Ovary (tissue), 9 donors: ENCODE results near the gene PCDHGA10. TPM values are rescaled to one million over a fixed set of nuclear protein-coding genes. Genes with fewer than 3 reads are reported as not detected.

Experiments
- DNase-seq, 5 donors: peaks; one replicate each; pipeline ENCODE4 v3.0.0-alpha.2; 2019 to 2020
- H3K27ac ChIP-seq, 2 donors: fragments of 200-600 bp; one replicate each; pipeline versions ENCODE4 v1.5.1 to v1.8.0; 2019 to 2022
- H3K27me3 ChIP-seq: fragments of 200-600 bp; one replicate; pipeline ENCODE4 v1.8.0; 2022
- H3K36me3 ChIP-seq: fragments of 200-600 bp; sonication (generic); one replicate; pipeline ENCODE4 v1.5.1; 2019
- H3K4me1 ChIP-seq: one replicate; pipeline ENCODE4 v1.8.1; 2013; ENCODE audit warnings: mild to moderate bottlenecking, moderate library complexity; ENCODE audit not compliant: insufficient read depth
- H3K4me3 ChIP-seq: fragments of 200-600 bp; sonication (generic); one replicate; pipeline ENCODE4 v1.5.1; 2017
- H3K9me3 ChIP-seq, 2 donors: fragments of 200-600 bp in 1 of 2; sonication (generic) in 1 of 2; one replicate each; pipeline versions ENCODE4 v1.5.1 to v1.8.1; 2013 to 2019; ENCODE audit warnings: mild to moderate bottlenecking in 1 of 2, moderate library complexity in 1 of 2
- CTCF ChIP-seq, 3 donors: fragments of 450-650 bp in 2 of 3; fragments of 200-600 bp in 1 of 3; IDR thresholded peaks; one replicate each; pipeline versions ENCODE4 v1.5.1 to v1.8.0; 2016 to 2022; ENCODE audit warnings: antibody characterized with exemption in 3 of 3, mild to moderate bottlenecking in 1 of 3
- EP300 ChIP-seq: sonication (generic); formaldehyde crosslinking; IDR thresholded peaks from one replicate; pipeline ENCODE4 v1.6.1; 2017; ENCODE audit warnings: antibody characterized with exemption
- POLR2A ChIP-seq: fragments of 450-650 bp; IDR thresholded peaks from one replicate; pipeline ENCODE4 v1.6.1; 2017; ENCODE audit warnings: antibody characterized with exemption, mild to moderate bottlenecking, moderate library complexity
- WGBS, 3 donors: extraction: QIAGEN DNeasy Blood & Tissue Kit in 1 of 3; methylation state at CpG; one replicate each; pipeline versions ENCODE4 v1.1.5 to v1.1.7; 2013 to 2017; 5-methylcytosine and 5-hydroxymethylcytosine counted together
- intact Hi-C, 4 donors: fragments of 100-400 bp; cut with DNase I; formaldehyde crosslinking; loops; one replicate each; pipeline versions ENCODE4 v1.11.0 to v1.15.1; 2022 to 2023
- polyA plus RNA-seq, 2 donors: library from polyadenylated mRNA; stranded (reverse); fragments of 200-250 nt in 1 of 2; fragments of 350-450 nt in 1 of 2; fragmentation: Illumina TruSeq in 1 of 2; extraction: RNeasy Lipid Tissue Mini Kit (QIAGEN cat#74804) in 1 of 2; gene quantifications; one replicate each; pipeline ENCODE4 v1.2.3, GENCODE V29; 2013 to 2014
- total RNA-seq, 7 donors: library from RNA; depleted of rRNA in 2 of 7; stranded (reverse); fragments of >200 nt in 2 of 7; fragmentation: NEBNext Ultra II Directional in 3 of 7; extraction: Animal tissue kit (Norgen Biotek cat#: 25700) in 3 of 7; gene quantifications; one replicate each; pipeline versions ENCODE4 v1.1.0 to v1.2.4, GENCODE V29; 2016 to 2023
- donor health status: DM: no; HTN: no; CAD: no; lungs with moderate emphysema.
- donor health status: DM: no; HTN: no; CAD: no.
- donor health status: Bipolar disorder and iron deficiency.
- donor health status: DM: yes; HTN: yes; CAD: no.
- donor health status: DM: no; HTN: no; CAD: no.
- donor health status: DM: yes; HTN: yes; CAD: no.

PCDHGA10 gene
- total and polyA plus RNA-seq, 9 donors: 1.3 to 9.7 (median 6.5) TPM

GRCh38 chr5:141437221-141437620 is 24.4 kb downstream of the PCDHGA10 start:
- no peak for DNase-seq
- no peak for TF ChIP-seq POLR2A
- no peak for TF ChIP-seq CTCF (IDR thresholded peaks at IDR 0.05)
- no peak for TF ChIP-seq EP300
- no peaks in the 10 kb centered on the region for H3K36me3 ChIP-seq
- H3K4me1 ChIP-seq: no peaks in the 10 kb centered on the region
- no peak overlapping the region for H3K4me3 ChIP-seq
- peaks cover 0 to 31% of the 10 kb centered on the region in 2 donors for H3K9me3 ChIP-seq
- H3K27me3 ChIP-seq: no peaks in the 10 kb centered on the region
- intact Hi-C loops: no loop called here
- no peak overlapping the region for H3K27ac ChIP-seq
- 89 to 97% (median 93%) methylated on average over 2 of the region's 2 CpGs for WGBS, 3 donors

- no peak overlapping the region for H3K27ac ChIP-seq
- no peak for DNase-seq
- TF ChIP-seq CTCF (IDR thresholded peaks at IDR 0.05): no peak
- no peak for TF ChIP-seq POLR2A
- no peak for TF ChIP-seq EP300
- intact Hi-C loops: no loop called here
- peaks cover 0 to 19% of the 10 kb centered on the region in 2 donors for H3K9me3 ChIP-seq
- no peaks in the 10 kb centered on the region for H3K27me3 ChIP-seq
- no peak overlapping the region for H3K4me3 ChIP-seq
- no peaks in the 10 kb centered on the region for H3K36me3 ChIP-seq
- no peaks in the 10 kb centered on the region for H3K4me1 ChIP-seq
- WGBS, 3 donors: 64 to 71% (median 69%) methylated on average over 10 of the region's 10 CpGs
Measured at GRCh38 chr5:141439411-141440141, 26.8 kb downstream of the PCDHGA10 start.

GRCh38 chr5:141440341-141440740 is 27.6 kb downstream of the PCDHGA10 start:
- TF ChIP-seq POLR2A (no peak), CTCF (IDR thresholded peaks at IDR 0.05) (no peak), EP300 (no peak)
- Histone ChIP-seq H3K36me3 (no peaks in the 10 kb centered on the region), H3K4me3 (no peak overlapping the region), H3K4me1 (no peaks in the 10 kb centered on the region), H3K9me3 (peaks cover 0 to 19% of the 10 kb centered on the region in 2 donors), H3K27ac (no peak overlapping the region), H3K27me3 (no peaks in the 10 kb centered on the region)
- 95 to 96% (median 95%) methylated on average over 9 of the region's 9 CpGs for WGBS, 3 donors
- intact Hi-C loops: no loop called here
- no peak for DNase-seq

GRCh38 chr5:141441571-141442170 is 28.9 kb downstream of the PCDHGA10 start:
- Histone ChIP-seq H3K4me1 (no peaks in the 10 kb centered on the region), H3K27ac (no peak overlapping the region), H3K36me3 (no peaks in the 10 kb centered on the region), H3K27me3 (no peaks in the 10 kb centered on the region), H3K4me3 (no peak overlapping the region), H3K9me3 (peaks cover 0 to 19% of the 10 kb centered on the region in 2 donors)
- DNase-seq: no peak
- WGBS, 3 donors: 45 to 58% (median 46%) methylated on average over 41 to 50 of the region's 50 CpGs
- no peak for TF ChIP-seq CTCF (IDR thresholded peaks at IDR 0.05)
- no peak for TF ChIP-seq POLR2A
- no peak for TF ChIP-seq EP300
- intact Hi-C loops: no loop called here
